ENCODE results near the gene ATAD1.

Gene ATAD1

DNA sequence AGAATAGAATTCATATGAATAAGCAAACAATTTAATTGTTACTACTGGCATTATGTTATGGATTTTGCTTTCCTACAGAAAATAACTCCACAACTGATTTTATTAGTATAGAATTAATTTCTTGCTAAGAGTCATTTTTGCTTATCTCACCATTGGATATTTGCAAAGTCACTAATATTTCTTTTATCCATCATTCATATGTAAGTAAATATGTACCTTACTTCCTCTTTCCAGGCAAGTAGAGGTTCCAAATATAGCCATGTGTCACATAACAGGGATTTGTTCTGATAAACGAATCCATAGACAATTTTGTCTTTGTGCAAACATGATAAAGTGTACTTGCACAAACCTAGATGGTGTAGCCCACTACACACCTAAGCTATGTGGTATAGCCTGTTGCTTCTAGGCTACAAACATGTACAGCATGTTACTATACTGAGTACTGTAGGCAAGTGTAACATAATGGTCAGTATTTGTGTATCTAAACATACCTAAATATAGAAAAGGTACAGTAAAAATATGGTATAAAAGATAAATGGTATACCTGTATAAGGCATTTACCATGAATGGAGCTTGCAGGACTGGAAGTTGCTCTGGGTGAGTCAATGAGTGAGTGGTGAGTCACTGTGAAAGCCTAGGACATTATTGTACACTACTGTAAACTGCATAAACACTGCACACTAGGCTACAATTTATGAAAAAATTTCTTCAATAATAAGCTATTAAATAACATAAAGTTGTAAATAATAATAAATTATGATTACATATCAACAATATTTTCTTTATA lies 27.0 kb upstream of the ATAD1 start:
- Histone ChIP-seq H3K36me3 (ENCODE audit: control insufficient read depth, low read length) (no peaks in the 10 kb centered on the region), H3K4me2 (ENCODE audit: low read length) (no peak overlapping the region), H3K79me2 (ENCODE audit: control insufficient read depth, low read length) (no peaks in the 10 kb centered on the region), H3K9me3 (ENCODE audit: control insufficient read depth, insufficient read depth, low read length) (no peaks in the 10 kb centered on the region), H3K27me3 (ENCODE audit: control insufficient read depth, low read length) (no peaks in the 10 kb centered on the region), H4K20me1 (ENCODE audit: control insufficient read depth, insufficient read depth, low read depth, low read length) (no peaks in the 10 kb centered on the region), H3F3A (ENCODE audit: control insufficient read depth, insufficient read depth) (no peaks in the 10 kb centered on the region), H3K4me1 (ENCODE audit: control insufficient read depth, low read length) (peaks cover 8% of the 10 kb centered on the region), H3K4me3 (ENCODE audit: low read length) (no peak overlapping the region), H3K27ac (ENCODE audit: low read depth, low read length) (no peak overlapping the region), H3K9me2 (replicated peaks; ENCODE audit: control insufficient read depth, low read length) (no peaks in the 10 kb centered on the region)
- TF ChIP-seq, protein P1, sequence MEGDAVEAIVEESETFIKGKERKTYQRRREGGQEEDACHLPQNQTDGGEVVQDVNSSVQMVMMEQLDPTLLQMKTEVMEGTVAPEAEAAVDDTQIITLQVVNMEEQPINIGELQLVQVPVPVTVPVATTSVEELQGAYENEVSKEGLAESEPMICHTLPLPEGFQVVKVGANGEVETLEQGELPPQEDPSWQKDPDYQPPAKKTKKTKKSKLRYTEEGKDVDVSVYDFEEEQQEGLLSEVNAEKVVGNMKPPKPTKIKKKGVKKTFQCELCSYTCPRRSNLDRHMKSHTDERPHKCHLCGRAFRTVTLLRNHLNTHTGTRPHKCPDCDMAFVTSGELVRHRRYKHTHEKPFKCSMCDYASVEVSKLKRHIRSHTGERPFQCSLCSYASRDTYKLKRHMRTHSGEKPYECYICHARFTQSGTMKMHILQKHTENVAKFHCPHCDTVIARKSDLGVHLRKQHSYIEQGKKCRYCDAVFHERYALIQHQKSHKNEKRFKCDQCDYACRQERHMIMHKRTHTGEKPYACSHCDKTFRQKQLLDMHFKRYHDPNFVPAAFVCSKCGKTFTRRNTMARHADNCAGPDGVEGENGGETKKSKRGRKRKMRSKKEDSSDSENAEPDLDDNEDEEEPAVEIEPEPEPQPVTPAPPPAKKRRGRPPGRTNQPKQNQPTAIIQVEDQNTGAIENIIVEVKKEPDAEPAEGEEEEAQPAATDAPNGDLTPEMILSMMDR (IDR thresholded peaks at IDR 0.05; ENCODE audit: low read depth, low read length, poor library complexity, severe bottlenecking) = no peak
- TF ChIP-seq EZH2phosphoT487 (IDR thresholded peaks at IDR 0.05; ENCODE audit: borderline replicate concordance, low read length) = no peak

DNA sequence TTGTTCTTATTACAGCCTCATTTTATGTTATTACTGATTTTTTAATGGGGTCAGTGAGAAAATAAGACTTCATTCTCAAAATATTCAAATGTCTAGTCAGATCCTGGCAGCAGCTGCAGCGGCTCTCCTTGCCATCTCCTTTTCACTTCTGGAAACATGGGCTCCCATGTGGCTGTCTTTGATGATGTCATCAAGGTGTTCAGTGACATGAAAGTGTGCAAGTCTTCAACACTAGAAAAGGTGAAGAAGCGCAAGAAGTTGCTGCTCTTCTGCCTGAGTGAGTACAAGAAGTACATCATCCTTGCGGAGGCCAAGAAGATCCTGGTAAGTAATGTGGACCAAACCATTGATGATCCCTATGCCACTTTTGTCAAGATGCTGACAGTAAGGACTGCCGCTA lies 25.7 kb upstream of the ATAD1 start:
- H3K79me2 ChIP-seq (ENCODE audit: control insufficient read depth, low read length) = no peaks in the 10 kb centered on the region
- no peak overlapping the region for H3K4me2 ChIP-seq (ENCODE audit: low read length)
- no peak overlapping the region for H3K4me3 ChIP-seq (ENCODE audit: low read length)
- no peaks in the 10 kb centered on the region for H3K27me3 ChIP-seq (ENCODE audit: control insufficient read depth, low read length)
- H3K27ac ChIP-seq (ENCODE audit: low read depth, low read length) = no peak overlapping the region
- H3K9me3 ChIP-seq (ENCODE audit: control insufficient read depth, insufficient read depth, low read length) = no peaks in the 10 kb centered on the region
- TF ChIP-seq, protein P1 (IDR thresholded peaks at IDR 0.05; ENCODE audit: low read depth, low read length, poor library complexity, severe bottlenecking) = no peak
- no peak for TF ChIP-seq EZH2phosphoT487 (IDR thresholded peaks at IDR 0.05; ENCODE audit: borderline replicate concordance, low read length)
- H3K4me1 ChIP-seq (ENCODE audit: control insufficient read depth, low read length) = peaks cover 8% of the 10 kb centered on the region
- H3K9me2 ChIP-seq (replicated peaks; ENCODE audit: control insufficient read depth, low read length) = no peaks in the 10 kb centered on the region
- no peaks in the 10 kb centered on the region for H3F3A ChIP-seq (ENCODE audit: control insufficient read depth, insufficient read depth)
- no peaks in the 10 kb centered on the region for H4K20me1 ChIP-seq (ENCODE audit: control insufficient read depth, insufficient read depth, low read depth, low read length)
- H3K36me3 ChIP-seq (ENCODE audit: control insufficient read depth, low read length) = no peaks in the 10 kb centered on the region

DNA sequence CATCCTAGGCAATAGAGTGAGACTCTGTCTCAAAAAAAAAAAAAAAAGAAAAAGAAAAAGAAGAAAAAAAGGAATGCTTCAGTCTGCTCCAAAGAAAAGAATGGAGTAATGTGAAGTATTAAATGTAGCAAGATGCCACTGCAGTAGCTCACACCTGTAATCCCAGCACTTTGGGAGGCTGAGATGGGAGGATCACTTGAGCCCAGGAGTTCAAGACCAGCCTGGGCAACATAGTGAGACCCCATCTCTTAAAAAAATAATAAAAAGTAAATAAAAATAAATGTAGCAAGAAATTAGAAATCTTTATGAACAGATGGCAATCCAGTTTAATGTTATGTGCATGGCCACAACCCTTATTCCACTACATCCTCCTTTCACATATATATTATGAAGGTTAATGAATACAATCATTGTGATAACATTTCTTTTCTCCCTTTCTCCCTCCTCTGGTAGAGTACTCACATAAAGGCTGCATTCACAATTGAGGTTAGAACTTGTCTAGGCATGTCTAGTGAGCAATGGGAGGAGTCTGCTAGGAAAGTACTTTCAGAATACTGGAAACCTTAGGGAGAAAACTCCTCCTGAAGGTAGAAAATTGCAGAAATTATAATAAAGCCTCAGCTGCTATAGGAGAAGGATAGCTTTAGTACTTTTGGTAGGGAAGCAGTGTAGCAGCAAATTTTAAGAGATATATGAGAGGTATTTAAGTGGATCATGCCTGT lies 24.9 kb upstream of the ATAD1 start:
- Histone ChIP-seq H3K9me2 (replicated peaks; ENCODE audit: control insufficient read depth, low read length) (no peaks in the 10 kb centered on the region), H3F3A (ENCODE audit: control insufficient read depth, insufficient read depth) (no peaks in the 10 kb centered on the region), H3K79me2 (ENCODE audit: control insufficient read depth, low read length) (no peaks in the 10 kb centered on the region), H3K36me3 (ENCODE audit: control insufficient read depth, low read length) (no peaks in the 10 kb centered on the region), H4K20me1 (ENCODE audit: control insufficient read depth, insufficient read depth, low read depth, low read length) (no peaks in the 10 kb centered on the region), H3K9me3 (ENCODE audit: control insufficient read depth, insufficient read depth, low read length) (no peaks in the 10 kb centered on the region), H3K27ac (ENCODE audit: low read depth, low read length) (no peak overlapping the region), H3K4me1 (ENCODE audit: control insufficient read depth, low read length) (peaks cover 8% of the 10 kb centered on the region), H3K4me2 (ENCODE audit: low read length) (no peak overlapping the region), H3K4me3 (ENCODE audit: low read length) (no peak overlapping the region), H3K27me3 (ENCODE audit: control insufficient read depth, low read length) (no peaks in the 10 kb centered on the region)
- no peak for TF ChIP-seq EZH2phosphoT487 (IDR thresholded peaks at IDR 0.05; ENCODE audit: borderline replicate concordance, low read length)
- TF ChIP-seq, protein P1 (IDR thresholded peaks at IDR 0.05; ENCODE audit: low read depth, low read length, poor library complexity, severe bottlenecking) = no peak
